ENCODE data around the gene INAFM2.

DNA sequence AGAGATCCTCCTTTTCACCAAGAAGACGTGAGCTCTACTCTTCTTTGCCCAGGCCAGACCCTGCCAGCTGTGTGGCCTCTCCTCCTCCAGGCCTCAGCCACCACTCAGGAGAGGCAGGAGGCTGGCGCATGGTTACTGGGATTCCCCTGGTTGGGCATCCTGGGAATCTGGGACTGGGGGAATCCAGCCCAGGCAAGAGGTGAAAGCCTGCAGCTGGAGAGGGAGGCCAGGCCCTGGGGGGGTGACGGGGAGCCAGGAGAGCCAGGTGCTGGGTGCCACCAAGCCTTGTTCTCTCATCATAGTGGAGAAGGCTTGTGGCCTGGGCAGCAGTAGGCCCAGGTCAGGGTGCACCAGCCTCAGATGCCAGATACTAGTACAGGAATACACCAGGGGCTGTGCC is 11.0 kb downstream of the INAFM2 start:
- TF ChIP-seq, protein P1, sequence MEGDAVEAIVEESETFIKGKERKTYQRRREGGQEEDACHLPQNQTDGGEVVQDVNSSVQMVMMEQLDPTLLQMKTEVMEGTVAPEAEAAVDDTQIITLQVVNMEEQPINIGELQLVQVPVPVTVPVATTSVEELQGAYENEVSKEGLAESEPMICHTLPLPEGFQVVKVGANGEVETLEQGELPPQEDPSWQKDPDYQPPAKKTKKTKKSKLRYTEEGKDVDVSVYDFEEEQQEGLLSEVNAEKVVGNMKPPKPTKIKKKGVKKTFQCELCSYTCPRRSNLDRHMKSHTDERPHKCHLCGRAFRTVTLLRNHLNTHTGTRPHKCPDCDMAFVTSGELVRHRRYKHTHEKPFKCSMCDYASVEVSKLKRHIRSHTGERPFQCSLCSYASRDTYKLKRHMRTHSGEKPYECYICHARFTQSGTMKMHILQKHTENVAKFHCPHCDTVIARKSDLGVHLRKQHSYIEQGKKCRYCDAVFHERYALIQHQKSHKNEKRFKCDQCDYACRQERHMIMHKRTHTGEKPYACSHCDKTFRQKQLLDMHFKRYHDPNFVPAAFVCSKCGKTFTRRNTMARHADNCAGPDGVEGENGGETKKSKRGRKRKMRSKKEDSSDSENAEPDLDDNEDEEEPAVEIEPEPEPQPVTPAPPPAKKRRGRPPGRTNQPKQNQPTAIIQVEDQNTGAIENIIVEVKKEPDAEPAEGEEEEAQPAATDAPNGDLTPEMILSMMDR (IDR thresholded peaks at IDR 0.05; ENCODE audit: low read depth, low read length, missing input control), result no peak
- TF ChIP-seq, protein P2, sequence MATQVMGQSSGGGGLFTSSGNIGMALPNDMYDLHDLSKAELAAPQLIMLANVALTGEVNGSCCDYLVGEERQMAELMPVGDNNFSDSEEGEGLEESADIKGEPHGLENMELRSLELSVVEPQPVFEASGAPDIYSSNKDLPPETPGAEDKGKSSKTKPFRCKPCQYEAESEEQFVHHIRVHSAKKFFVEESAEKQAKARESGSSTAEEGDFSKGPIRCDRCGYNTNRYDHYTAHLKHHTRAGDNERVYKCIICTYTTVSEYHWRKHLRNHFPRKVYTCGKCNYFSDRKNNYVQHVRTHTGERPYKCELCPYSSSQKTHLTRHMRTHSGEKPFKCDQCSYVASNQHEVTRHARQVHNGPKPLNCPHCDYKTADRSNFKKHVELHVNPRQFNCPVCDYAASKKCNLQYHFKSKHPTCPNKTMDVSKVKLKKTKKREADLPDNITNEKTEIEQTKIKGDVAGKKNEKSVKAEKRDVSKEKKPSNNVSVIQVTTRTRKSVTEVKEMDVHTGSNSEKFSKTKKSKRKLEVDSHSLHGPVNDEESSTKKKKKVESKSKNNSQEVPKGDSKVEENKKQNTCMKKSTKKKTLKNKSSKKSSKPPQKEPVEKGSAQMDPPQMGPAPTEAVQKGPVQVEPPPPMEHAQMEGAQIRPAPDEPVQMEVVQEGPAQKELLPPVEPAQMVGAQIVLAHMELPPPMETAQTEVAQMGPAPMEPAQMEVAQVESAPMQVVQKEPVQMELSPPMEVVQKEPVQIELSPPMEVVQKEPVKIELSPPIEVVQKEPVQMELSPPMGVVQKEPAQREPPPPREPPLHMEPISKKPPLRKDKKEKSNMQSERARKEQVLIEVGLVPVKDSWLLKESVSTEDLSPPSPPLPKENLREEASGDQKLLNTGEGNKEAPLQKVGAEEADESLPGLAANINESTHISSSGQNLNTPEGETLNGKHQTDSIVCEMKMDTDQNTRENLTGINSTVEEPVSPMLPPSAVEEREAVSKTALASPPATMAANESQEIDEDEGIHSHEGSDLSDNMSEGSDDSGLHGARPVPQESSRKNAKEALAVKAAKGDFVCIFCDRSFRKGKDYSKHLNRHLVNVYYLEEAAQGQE (IDR thresholded peaks at IDR 0.05), result no peak
- TF ChIP-seq GABPA (IDR thresholded peaks at IDR 0.05 in 1 of 2, conservative IDR thresholded peaks at IDR 0.05 in 1 of 2), result no peak
- TF ChIP-seq, protein P3, sequence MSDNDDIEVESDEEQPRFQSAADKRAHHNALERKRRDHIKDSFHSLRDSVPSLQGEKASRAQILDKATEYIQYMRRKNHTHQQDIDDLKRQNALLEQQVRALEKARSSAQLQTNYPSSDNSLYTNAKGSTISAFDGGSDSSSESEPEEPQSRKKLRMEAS (IDR thresholded peaks at IDR 0.05), result no peak

Measured in liver (tissue), 3 donors.